Stimulated activated CD8-positive, alpha-beta memory T cell treated with anti-CD3 and anti-CD28 coated beads, Interleukin-7, amount 100 ng/mL, for 1 hour (primary cell): ENCODE results near the gene NEURL1B.

Source experiments
- DNase-seq, 2 donors: peaks; one replicate each; pipeline ENCODE4 v3.0.0-alpha.2; 2020; ENCODE audit warnings: low read depth in 2 of 2

The NEURL1B gene

DNA sequence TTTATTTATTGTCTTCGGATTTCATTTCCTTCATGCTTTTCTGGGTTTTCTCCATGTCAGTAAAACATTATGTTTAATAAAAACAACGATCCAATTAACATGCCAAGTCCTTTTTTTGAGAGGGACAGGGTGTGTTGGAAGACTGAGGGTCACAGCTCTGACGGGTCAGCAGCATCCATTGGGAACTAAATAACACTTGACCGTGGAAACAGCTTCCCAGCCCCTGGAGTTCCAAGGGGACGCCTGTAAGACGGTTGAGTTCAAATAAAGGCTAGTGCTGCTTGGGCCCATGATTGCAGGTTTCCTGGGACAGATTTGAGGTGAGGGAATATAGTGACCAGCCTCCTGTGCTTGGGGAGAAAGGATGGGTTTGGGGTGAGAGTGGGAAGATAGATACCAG is 30.4 kb upstream of the NEURL1B start:
- DNase-seq: no peak

DNA sequence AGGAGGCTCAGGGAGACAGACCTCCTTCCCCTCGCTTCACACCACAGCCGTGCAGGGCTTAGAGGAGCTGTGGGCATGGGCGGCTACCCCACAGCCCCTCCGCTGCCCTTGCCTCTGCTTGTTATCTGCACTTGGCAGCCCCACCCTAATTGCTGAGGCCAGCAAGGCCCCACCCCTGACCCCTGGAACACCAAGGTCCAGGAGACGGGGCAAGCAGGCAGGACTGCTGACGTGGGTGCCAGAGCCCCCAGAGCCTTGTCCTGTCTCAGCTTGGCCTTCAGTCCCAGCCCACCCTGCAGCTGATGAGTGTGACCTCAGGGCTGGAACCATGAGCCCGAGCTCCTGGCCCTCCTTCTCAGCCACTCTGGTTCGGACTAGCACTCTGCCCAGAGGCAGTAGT is 29.1 kb upstream of the NEURL1B start:
- DNase-seq: no peak

DNA sequence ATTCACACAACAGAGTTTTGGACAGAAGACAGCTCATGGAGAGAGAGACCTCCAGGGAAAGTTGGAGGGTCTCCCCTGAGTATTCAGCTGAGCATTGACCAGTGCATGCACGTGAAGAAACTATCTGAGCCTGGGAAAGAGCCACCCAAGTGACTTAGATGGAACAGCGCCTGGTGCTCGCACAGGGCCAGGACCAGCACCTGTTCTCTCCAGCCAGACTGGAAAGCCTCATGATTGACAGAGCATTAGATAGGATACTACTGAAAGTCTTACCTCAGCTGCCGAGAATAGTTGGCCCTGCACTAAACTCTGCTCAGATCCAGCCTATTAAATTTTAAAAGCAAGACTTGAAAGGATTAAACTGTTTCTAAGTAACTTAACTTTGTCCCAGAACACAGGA is 28.3 kb upstream of the NEURL1B start:
- no peak for DNase-seq

DNA sequence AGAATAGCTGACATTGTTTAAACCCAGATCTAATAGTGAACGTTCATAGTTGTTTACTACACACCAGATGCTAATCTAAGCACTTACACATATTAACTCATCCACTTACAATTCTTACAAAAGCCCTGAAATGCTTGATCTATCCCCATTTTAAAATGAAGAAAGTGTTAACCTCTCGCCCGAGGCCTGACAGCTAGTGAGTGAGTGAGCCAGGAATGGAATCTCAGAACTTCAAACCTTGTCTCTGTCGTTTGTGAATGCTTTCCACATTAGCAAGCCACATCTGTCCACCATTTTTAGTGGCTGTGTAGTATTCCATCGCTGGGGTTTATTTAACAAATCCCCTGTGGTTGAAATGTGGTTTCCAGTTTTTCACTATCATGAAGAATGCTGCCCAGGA is 24.9 kb upstream of the NEURL1B start:
- DNase-seq: no peak

DNA sequence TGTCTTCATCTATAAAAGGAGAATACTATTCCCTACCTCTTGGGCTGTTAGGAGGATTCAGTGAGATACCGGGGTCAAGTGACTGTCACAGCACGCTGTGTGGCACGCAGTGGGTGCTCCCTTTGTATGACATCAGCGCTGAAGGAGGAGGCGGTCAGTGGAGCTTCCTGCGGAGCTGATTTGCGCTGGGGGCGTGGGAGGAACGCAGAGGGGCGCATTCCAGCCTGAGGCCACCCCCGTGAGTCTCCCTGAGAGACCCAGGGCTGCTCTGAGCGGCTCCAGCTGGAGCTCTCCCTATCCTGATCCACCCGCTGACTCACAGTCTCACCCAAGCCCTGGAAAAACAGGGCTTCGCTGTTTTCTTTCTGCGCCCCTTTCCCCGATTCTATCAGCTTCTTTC is 24.3 kb upstream of the NEURL1B start:
- DNase-seq: no peak

DNA sequence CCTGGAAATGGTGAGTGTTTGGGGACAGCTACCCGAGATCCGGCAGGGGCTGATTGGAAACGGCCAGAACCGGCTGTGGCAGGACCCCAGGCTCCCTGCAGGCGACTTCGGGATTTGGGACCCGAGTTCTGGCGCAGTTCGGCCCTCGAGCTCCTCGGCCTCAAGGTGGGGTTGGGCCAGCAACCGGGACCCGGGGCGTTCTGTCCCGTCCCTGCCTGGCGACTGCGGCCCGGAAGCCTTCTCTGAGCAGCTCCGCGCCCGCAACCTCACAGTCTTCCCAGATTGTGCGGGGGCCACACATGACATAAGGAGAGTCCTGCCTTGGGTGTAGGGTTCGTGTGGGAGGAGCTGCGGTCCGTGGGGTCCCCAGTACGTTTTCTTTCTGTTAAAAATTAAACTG is 23.2 kb upstream of the NEURL1B start:
- DNase-seq: no peak

DNA sequence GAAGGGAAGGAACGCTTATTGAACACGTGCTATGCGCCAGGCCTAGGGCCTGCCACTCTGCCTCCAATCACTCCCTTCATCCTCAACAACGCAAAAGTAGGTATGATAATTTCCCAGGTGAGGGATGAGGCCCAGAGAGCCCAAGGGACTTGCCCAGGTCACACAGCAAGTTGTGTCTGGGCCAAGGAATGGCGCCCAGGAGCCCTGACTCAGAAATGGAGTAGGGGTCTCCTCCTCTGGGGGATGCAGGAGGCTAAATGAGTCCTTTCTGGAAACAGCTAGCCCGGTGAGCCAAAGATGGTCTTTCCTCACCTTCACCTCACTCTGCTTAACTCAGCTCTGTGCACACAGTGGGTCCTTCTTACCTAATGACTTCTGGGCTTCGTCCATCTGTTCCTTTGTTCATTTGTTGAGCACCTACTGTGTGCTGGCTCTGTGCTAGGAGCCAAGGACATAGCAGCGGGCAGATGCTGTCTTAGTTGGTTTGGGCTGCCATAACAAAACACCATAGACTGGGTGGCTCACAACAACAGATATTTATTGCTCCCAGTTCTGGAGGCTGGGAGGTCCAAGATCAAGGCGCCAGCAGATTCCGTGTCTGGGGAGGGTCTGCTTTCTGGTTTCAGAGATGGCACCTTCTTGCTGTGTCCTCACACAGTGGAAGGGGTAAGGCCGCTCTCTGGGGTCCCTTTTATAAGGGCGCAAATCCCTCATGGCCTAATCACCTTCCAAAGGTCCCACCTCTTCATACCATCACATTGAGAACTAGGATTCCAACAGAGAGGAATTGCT is 22.3 kb upstream of the NEURL1B start:
- DNase-seq: no peak

DNA sequence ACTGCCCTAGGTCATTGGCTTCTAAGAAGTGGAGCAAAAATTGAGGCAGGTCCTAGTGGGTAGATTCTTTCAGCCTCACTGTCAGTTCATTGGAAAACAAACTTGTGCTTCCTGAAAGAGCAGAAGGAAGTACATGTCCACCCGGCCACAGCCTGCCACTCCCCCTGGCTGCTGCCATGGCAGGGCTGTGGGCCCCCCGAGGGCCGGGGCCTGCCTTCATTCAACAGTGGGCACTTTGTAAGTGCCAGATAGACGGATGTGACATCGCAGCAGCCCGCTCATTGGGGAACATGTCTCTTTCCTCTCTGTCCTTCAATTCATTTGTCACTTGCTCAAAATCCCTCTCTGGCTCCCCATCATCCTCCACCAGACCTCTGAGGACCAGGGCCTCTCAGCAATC is 20.6 kb upstream of the NEURL1B start:
- DNase-seq: no peak

DNA sequence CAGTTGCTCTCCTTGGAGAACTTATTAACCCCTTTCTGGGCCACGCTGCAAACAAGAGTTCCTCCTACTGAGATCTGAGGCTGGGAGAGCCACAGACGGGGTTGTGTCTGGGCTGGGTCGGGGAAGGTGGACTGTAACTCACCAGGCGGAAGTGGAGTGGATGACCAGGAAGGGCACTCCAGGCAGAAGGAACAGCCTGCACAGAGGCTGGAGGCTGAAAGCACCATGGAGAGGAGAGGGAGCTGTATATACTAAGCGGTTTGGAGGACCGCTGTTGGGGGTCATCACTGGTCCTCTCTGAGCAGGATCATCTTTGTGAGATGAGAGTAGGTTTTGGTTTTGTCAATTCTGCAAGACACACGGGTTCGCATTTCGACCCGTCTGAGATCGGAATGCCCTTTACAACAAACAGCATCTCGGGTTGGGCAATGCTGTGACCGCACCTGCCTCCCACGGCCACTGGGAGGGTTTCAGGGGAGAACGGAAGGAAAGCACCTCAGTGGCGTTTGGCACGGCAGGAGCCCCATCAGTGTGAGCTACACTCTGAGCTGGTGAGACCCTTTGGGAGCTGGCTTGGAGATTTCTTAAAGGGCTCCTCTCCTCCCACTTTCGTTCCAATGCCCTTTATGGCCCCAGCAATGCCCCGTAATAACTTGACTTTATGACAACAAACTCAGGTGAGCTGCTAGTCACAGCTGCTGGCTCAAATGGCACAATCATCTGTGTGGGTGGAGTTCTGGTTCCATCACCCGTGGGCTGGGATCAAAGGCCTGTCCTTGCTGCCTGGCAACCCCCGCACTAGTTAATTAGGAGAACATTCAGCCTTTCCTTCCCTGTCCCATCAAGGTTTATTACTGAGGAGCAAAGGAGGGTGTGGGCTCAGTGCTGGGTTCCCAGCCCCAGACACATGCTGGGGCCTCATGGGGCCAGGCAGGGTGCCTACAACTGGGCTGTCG is 18.7 kb upstream of the NEURL1B start:
- no peak for DNase-seq

DNA sequence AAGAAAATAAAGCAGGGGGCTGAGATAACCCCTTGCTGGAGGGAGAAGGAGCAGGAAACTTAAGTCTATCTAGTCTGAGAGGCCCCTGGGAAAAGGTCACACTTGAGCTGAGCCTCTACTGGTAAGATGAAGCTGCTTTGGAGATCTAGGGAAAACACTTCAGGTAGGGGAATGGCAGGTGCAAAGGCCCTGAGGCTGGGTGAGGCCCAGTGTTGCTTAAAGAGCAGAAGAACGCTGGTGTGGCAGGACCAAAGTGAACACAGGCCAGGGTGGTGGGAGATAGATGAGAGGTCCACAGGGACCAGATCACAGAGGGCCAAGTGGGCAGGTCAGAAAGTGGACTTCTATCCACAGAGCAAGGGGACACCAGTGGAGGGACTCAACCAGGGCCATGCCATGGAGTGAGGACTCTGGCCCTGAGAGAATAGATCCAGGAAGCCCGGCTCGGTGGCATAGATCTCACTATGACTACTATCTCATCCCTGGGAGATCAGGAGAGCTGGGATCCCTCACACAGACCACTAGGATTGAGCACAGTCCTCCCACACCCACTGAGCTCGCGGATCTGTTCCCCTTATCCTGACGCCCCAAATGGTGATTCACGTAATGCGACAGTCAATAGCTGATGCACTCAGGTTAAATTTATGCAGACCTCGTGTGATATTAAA is 17.6 kb upstream of the NEURL1B start:
- DNase-seq: no peak

DNA sequence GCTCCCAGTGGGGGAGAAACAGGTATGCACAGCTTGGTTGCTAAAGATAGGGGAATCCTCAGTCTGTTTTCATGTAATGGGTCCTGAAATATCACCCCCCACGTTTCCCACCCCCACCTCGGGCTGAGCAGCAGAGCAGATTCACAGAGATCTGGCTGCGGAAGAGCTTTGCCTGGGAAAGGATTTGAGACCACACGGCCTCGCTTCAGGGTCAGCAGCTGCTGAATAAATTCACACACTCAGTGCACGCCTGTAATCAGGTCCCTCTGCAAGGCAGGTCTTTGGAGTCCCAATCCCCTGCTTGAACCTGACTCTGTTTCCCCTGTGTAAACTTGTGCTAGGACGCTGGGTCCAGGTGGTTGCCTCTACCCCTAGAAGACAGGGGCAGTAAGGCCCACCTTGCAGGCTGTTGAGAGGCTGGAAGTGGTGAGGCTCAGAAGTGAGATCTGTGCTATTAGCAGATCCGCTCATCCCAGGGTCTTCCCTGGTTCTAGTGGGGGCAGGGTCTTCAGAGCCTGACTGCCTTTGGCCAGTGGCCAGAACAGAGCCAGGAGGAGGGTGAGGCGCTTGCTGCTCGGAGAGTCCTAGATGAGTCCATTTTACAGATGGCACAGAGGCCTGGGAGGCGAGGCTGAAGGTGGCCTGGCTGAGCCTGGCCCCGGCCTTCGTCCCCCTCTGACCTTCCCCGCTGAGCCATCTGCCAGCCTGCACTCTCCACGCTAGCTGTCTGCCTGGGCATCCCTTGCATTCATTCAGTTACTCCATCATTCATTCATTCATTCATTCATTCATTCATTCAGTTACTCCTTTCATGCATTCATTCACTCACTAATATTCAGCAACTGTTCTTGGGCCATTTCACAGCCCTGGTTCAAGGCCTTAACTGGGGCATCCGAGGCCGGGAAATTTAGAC is 16.7 kb upstream of the NEURL1B start:
- DNase-seq: no peak

DNA sequence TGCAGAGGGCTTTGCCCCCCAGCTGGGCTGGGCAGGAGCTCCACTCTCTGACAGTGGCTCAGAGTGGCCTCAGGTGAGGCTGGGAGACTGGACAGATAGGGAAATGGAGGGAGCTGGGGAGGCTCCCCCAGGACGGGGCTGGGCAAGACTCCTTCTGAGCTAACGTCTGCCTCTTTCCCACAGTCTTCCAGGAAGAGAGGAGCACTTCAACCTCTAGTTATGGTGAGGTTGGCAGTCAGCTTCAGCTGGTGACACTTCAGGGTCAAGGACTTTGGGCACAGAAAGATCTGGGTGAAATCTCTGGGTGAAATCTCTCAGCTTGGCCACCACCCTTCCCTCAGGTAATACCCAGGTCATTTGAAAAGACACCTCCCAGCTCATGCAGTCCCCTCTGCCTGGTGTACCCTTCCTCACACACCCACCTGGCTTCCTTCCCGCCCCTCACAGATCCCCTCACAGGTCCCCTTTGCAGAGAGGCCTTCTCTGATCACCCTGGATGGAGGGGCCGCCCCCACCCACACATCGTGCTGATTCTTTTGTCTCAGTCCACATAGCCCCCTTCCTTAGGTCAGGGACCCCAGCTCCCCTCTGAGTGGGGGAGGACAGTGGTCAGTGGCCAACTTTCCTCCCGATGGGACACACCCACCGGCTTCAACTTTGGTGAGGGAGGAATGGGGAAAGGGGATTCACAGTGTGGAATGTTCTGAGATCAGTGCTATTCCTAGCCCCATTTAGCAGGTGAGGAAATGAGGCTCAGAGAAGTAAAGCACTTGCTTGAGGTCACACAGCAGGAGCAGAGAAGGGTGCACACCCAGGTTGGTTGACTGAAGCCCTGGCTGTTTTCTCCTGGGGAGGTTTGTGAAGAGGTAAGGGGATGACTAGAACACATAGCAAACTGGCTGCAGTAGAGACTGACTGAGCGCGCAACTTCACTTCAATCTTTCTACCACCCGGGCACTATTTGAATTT is 15.8 kb upstream of the NEURL1B start:
- no peak for DNase-seq

DNA sequence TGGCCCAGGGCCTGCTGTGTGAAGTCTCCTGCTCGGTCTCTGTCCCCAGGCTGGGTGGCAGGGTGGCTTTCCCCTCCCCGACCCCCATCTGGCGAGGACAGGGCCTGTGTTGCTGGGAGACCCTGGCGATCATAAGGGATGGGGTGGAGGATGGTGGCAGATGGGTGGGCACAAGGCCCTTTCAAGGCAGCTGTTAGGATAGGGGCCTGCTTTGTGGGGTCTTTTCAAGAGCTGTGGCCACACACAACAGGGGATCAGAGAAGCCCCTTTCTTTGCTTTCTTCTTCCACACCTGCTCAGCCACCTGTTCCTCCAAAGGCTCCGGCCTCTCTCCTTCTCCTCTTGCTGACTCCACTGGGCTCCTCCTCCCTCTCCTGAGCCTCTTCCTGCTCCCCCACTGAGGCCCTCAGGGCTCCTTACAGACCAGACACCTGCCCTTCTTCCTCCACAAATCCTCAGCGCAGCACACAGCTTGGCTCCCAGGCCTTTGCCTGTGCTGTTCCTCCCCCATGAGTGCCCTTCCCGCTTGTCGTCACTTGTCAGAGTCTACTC is 15.0 kb upstream of the NEURL1B start:
- DNase-seq: no peak

DNA sequence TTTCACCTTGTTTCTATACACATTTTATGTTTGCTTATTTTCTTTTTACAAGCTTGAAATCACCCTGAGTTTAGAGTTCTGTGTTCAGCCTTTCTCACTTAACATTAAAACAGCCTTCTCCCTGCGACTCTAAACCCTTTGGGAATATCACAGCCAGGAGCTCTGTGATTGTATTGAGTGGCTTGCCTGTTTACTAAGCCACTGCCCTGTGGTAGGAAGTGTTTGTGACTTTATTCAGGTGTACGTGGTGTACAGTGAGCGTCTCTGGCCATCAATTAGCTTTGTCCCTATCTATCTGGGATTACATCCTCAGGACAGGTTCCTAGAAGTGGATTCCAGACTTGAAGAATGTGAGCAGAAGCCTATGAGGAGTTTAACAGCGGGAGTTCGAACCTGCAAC is 11.0 kb upstream of the NEURL1B start:
- DNase-seq: no peak

DNA sequence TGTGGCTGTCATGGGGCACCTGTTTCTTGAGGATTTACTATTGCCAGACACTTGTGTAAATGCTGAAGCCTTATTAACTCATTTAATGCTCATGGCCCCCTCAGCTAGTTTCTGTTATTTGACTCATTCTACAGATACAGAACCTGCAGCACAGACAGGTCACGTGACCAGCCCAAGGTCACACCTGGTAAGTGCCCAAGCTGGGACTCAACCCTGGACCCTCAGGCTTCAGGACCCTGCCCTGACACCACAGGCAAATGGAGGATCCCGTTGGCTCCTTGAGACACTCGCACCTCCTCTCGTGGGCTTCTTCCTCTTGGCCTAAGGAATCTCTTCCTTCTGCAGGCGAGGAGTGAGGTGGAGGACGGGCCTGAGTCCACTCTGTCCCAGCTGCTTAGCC is 10.6 kb upstream of the NEURL1B start:
- DNase-seq: no peak

DNA sequence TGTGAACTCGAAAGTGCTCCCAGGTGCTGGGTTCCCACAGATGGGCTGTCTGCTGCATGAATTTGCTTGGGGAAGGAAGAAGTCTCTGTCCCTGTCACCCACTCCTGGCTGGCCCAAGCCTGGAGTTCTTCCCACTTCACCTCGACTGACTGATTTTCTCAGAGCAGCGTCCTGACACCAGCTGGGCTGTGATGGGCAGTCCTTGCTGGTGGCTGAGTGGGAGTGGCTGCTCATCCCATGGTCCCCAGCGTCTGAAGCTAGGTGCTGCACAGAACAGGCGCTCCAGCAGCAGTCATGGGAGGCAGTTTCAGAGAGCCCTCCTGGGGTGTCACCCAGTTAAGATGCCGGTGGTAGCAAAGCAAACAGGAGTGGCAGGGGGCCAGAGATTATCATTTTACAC is 10.1 kb upstream of the NEURL1B start:
- no peak for DNase-seq

DNA sequence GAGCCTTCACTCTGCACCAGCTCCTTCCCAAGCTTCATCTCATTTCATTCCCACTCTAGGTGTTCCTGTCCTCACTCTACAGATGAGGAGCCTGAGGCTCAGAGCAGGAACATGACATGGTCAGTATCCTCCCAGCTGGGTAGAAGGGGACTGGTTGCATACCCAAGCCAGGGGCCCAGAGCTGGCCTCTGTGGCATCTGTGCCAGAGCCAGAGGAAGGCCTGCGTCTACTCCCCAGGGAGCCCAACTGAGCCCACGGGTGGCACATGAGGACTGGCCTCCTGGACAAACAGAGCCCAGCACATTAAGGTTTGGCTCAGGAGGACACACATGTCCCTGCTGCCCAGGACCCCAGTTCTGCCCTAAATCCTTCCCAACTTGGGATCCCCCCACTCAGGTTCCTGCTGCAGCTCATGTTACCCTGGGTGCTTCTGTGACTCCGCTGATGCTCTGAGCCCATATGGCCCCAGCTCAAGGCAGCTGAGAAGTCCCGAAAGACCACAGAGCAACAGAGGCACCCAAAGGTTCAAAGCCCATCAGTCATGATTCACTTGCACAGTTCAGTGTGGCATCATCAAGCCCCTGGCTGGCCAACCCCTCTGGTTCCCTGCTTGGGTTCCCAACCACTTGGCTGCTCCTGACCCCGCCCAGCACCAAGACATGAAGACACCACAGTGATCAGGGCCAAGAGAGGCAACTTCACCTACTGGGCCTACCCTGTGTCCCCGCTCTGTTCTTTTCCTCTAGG is 8.5 kb upstream of the NEURL1B start:
- no peak for DNase-seq

DNA sequence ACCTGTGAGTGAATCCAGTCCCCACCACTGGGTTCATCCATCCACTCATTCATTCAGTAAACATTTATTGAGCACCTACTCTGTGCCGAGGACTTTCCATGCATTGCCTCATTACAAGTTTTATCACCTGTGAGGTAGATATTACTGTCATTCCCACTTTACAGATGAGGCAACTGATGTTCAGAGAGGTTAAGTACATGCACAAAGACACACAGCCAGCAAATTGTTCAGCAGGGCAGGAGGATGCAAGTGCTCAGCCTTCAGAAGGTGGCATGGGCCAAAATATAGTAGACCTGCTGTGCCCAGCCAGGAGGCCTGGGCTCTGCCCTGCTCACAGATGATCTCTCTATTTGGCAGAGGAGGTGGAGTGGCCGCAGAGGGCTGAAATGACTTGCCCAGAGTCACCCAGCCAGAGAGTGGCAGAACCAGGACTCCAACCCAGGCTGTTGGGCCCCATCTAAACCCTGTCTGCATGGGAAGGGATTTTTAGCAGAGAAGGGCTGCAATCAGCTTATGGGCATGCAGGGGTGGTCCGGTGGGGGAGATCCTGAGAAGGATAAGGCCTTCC is 7.6 kb upstream of the NEURL1B start:
- no peak for DNase-seq
